Measurements from ENCODE around the gene ZNF205. TPM values are rescaled to one million over a fixed set of nuclear protein-coding genes. Genes with fewer than 3 reads are reported as not detected.

The ZNF205 gene
- total and polyA plus RNA-seq, 2 donors (not counting 1 experiment from before 2014, with no cell fraction given) = not detected

DNA sequence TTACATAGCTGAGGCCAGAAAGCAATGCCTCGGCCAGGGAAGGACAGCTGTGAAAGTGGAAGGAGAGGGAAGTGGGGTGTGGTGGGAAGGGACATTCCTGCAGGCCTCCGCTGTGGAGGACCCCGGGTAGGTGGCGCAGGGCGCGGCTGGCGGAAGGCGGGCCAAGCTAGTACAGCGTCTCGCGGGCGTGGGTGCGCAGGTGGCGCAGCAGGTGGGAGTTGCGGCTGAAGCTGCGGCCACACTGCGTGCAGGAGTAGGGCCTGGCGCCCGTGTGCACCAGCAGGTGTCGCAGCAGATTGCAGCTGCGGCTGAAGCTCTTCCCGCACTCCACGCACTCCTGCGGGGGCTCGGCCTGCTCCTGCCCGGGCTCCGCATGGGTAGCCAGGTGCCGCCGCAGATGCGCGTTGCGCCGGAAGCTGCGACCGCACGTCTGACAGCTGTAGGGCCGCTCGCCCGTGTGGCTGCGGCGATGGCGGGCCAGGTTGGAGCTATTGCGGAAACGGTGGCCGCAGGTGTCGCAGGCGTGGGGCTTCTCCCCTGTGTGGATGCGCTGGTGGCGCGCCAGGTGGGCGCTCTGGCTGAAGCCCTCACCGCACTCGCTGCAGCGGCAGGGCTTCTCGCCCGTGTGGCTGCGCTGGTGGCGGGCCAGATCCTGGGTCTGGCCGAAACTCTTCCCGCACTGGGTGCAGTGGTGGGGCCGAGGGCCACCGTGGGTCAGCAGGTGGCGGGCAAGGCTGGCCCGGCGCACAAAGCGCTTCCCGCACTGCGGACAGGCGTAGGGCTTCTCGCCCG lies 23.3 kb upstream of the ZNF205 start:
- H3K27me3 ChIP-seq (replicated peaks in 1 of 4; ENCODE audit: control extremely low read depth in 1 of 4, control insufficient read depth in 3 of 4, insufficient read depth in 4 of 4, low read length in 3 of 4) = peaks cover 0 to 8% (median 3%) of the 10 kb centered on the region in 4 experiments
- H3K4me1 ChIP-seq (ENCODE audit: control insufficient read depth in 2 of 2, insufficient read depth in 2 of 2, low read length in 2 of 2) = no peaks in the 10 kb centered on the region
- H4K20me1 ChIP-seq (ENCODE audit: control insufficient read depth, insufficient read depth, low read length, poor library complexity, severe bottlenecking) = no peaks in the 10 kb centered on the region
- Mint-ChIP-seq H3K4me3 (no peak overlapping the region), H3K4me1 (peaks cover 4% of the 10 kb centered on the region), H3K27ac (no peak overlapping the region), H3K27me3 (peaks cover 7% of the 10 kb centered on the region), H3K9me3 (ENCODE audit: insufficient read depth) (no peaks in the 10 kb centered on the region)
- H2AFZ ChIP-seq (ENCODE audit: insufficient read depth, low read depth, low read length, poor library complexity, severe bottlenecking) = no peak overlapping the region
- H3K4me3 ChIP-seq (ENCODE audit: control extremely low read depth in 1 of 5, extremely low read depth in 1 of 5, insufficient read depth in 1 of 5, low read depth in 2 of 5, low read length in 4 of 5) = no peak overlapping the region
- no peak for TF ChIP-seq EZH2 (IDR thresholded peaks at IDR 0.05; ENCODE audit: borderline replicate concordance, insufficient read depth, low read depth, low read length, poor library complexity, severe bottlenecking)
- TF ChIP-seq, protein P1, sequence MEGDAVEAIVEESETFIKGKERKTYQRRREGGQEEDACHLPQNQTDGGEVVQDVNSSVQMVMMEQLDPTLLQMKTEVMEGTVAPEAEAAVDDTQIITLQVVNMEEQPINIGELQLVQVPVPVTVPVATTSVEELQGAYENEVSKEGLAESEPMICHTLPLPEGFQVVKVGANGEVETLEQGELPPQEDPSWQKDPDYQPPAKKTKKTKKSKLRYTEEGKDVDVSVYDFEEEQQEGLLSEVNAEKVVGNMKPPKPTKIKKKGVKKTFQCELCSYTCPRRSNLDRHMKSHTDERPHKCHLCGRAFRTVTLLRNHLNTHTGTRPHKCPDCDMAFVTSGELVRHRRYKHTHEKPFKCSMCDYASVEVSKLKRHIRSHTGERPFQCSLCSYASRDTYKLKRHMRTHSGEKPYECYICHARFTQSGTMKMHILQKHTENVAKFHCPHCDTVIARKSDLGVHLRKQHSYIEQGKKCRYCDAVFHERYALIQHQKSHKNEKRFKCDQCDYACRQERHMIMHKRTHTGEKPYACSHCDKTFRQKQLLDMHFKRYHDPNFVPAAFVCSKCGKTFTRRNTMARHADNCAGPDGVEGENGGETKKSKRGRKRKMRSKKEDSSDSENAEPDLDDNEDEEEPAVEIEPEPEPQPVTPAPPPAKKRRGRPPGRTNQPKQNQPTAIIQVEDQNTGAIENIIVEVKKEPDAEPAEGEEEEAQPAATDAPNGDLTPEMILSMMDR (IDR thresholded peaks at IDR 0.05) = no peak
- ChIA-PET CTCF (interaction anchor here (1.3 to 3.2 kb wide), 3 partner anchors 11 to 40 kb away, joined by 3 to 16 read pairs (median 3); no protein-coding TSS in a partner anchor), POLR2A (no interaction called here)
- H3K27ac ChIP-seq (ENCODE audit: low read length in 2 of 2) = no peak overlapping the region
- DNase-seq (no peak), ATAC-seq (ENCODE audit: low read depth) (no peak)
- H3K9ac ChIP-seq (ENCODE audit: low read length) = no peak overlapping the region
- H3K36me3 ChIP-seq (replicated peaks in 1 of 2; ENCODE audit: control extremely low read depth in 1 of 2, control insufficient read depth in 1 of 2, extremely low read depth in 1 of 2, insufficient read depth in 2 of 2, low read length in 1 of 2) = no peaks in the 10 kb centered on the region
- H3K9me3 ChIP-seq (ENCODE audit: control extremely low read depth in 1 of 3, control insufficient read depth in 2 of 3, insufficient read depth in 1 of 3, low read length in 2 of 3) = no peaks in the 10 kb centered on the region
- intact Hi-C loops (cut with micrococcal nuclease) = no loop called here
- H3K79me2 ChIP-seq (ENCODE audit: control insufficient read depth, insufficient read depth, low read length) = no peaks in the 10 kb centered on the region
- 97% methylated on average over 71 of the region's 71 CpGs for WGBS (ENCODE audit: insufficient coverage)
- no peak overlapping the region for H3K4me2 ChIP-seq (replicated peaks; ENCODE audit: low read depth, low read length, poor library complexity, severe bottlenecking)

All from B cell (primary cell).